Activated T-helper 1 cell treated with anti-CD3 and anti-CD28 coated beads, Interleukin-2, amount 50 U/mL, for 16 hours (primary cell): ENCODE data around the gene TRMT2A.
"Not testable (repeated sequence)": the region's sequence is repeated elsewhere in the genome, so short reads cannot be mapped to it uniquely, and the experiment has no call there.

ENCODE experiments used
- DNase-seq, 2 donors: peaks; one replicate each; pipeline ENCODE4 v3.0.0-alpha.2; 2020; ENCODE audit warnings: low read depth in 1 of 2, low spot score in 1 of 2

TRMT2A gene, protein sequence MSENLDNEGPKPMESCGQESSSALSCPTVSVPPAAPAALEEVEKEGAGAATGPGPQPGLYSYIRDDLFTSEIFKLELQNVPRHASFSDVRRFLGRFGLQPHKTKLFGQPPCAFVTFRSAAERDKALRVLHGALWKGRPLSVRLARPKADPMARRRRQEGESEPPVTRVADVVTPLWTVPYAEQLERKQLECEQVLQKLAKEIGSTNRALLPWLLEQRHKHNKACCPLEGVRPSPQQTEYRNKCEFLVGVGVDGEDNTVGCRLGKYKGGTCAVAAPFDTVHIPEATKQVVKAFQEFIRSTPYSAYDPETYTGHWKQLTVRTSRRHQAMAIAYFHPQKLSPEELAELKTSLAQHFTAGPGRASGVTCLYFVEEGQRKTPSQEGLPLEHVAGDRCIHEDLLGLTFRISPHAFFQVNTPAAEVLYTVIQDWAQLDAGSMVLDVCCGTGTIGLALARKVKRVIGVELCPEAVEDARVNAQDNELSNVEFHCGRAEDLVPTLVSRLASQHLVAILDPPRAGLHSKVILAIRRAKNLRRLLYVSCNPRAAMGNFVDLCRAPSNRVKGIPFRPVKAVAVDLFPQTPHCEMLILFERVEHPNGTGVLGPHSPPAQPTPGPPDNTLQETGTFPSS

DNA sequence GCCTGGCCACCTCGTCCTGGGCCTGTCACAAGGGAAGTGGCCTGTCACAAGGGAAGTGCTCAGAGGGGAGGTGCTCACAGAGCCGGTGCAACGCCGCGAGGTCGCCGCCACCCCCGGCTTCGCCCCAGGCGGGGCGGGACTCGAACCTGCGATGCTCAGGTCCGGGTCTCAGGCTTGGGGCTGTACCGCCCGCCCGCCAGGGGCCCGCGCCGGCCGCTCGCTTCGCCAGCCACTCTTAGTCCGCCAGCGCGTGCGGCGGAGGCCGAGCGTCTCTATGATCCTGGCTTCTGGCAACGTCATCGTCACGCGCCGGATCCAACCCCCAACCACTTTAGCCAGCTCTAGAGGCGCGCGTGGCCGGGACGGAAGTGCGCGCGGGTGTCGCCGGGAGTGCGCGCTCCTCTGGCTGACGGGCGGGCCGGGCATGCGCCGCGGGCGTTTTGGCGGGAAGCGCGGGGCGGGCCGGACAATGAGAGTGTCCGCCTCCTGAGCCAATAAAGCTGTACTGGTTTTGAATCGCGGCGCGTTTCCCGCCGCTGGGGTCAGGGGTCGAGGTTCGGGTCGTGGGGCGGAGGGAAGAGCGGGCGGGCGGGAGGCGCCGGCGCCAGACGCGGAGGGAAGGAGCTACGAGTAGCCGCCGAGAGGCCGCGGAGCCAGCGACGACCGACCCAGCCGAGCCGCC, at the start of gene TRMT2A:
TRMT2A (minus strand) TSS at position 276 of the 682 bp plus-strand sequence. CDS start 320 bp downstream, outside the sequence.
- DNase-seq, result peak; percentile 92 to 95

- no peak for DNase-seq
Measured at GRCh38 chr22:20166703-20167102, 49.7 kb upstream of the TRMT2A start.

GRCh38 chr22:20165913-20166312, 48.9 kb upstream of the TRMT2A start:
- DNase-seq, result no peak

GRCh38 chr22:20165421-20165820, 48.4 kb upstream of the TRMT2A start:
- no peak for DNase-seq

GRCh38 chr22:20164863-20165262, 47.8 kb upstream of the TRMT2A start:
- no peak for DNase-seq

- no peak for DNase-seq
Measured at GRCh38 chr22:20160041-20160440, 43.0 kb upstream of the TRMT2A start.

DNA sequence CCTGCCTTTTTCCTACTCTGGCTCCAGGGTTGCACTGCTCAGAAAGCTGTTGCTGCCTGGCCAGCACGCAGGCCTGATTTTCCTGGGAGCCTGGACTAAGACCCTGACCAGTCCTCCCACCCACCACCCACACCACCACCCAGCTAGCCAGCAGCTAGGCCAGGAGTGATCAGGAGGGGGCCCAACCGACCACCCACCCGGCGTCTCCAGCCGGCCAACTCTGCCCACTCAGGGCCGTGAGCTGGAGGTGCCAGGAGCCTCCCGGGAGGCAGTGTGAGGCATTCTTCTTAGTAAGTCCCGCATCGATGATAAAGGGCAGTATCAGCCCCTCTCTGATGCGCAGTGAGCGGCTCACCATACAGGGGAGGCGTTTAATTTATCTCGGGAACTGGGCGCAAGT, 42.5 kb upstream of the TRMT2A start:
- DNase-seq, result not testable (repeated sequence)

GRCh38 chr22:20159076-20159475, 42.0 kb upstream of the TRMT2A start:
- DNase-seq, result no peak

GRCh38 chr22:20158391-20159036, 41.5 kb upstream of the TRMT2A start:
- DNase-seq, result no peak

DNA sequence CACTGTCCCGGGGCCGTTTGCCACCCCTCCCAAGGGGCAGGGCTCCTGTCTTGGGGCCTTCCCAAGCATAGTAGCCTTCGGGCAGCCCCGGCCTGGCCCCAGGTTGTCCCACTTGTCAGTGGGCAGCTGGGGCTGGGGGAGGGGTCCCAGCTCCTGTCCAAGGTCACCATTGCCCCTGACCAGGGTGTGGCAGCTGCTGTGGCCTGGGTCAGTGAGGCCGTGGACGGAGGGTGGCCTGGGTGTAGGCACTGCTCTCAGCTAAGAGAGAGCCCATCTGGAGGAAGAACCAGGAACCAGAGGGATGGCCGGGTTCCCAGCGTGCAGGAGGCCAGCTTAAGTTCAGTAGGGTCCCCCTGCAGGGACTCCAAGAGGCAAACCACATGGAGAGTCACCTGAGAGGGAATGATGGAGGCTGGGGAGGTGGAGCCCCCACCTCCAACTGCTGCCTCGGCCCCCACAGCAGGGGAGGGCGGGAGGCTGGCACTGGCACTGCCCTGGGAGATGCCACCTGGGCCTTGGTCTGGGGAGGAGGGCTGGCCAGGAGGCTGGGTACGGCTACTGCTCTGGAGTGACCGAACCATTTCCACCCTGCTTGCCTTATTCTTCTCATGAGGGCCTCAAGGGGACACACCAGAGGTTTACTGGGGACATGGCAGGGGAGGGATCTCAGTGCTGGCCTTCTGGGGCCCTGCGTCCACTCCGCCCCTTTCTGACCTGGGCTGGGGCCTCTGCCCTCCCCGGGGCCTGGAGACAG, 40.6 kb upstream of the TRMT2A start:
- DNase-seq, result no peak

DNA sequence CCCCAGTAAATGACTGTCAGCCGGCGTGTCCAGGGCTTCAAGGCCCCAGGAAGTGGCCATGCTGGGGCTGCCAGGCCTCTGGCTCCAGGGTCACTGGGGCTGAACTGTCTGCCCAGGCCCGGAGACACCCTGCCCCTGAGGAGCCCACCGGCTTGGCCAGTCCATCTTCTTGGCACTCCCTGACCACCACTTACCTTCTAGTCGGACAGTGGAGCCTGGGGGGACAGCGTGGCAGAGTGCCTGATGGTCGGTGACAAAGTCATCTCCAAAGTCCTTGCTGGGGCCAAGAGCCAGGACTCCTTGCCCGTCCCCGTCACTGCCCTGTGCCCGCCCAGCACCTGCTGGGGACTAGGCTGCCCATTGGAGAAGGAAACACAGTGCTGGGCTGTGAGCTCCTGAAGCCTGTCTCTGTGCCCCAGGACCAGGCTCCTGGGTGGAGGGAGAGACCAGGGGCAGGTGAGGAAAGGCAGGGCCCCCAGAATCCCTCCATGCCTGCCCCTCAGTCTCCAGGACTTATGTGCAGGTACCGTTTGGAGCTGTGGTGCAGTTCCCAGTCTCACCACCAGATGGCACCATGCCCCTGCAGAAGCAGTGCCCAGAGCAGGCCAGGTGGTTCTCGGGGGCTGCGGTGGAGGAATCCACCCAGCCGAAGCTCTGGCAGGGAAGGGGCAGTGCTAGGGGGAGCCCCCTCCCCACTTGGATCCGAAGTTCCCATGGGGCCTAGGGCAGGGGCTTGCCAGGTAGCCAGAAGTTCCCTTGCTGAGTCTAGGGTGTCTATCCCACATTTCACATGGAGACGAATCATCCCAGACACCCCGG, 39.8 kb upstream of the TRMT2A start:
- peak; percentile 80 to 89 for DNase-seq

- DNase-seq, result no peak
Measured at GRCh38 chr22:20156042-20156389, 39.0 kb upstream of the TRMT2A start.

DNA sequence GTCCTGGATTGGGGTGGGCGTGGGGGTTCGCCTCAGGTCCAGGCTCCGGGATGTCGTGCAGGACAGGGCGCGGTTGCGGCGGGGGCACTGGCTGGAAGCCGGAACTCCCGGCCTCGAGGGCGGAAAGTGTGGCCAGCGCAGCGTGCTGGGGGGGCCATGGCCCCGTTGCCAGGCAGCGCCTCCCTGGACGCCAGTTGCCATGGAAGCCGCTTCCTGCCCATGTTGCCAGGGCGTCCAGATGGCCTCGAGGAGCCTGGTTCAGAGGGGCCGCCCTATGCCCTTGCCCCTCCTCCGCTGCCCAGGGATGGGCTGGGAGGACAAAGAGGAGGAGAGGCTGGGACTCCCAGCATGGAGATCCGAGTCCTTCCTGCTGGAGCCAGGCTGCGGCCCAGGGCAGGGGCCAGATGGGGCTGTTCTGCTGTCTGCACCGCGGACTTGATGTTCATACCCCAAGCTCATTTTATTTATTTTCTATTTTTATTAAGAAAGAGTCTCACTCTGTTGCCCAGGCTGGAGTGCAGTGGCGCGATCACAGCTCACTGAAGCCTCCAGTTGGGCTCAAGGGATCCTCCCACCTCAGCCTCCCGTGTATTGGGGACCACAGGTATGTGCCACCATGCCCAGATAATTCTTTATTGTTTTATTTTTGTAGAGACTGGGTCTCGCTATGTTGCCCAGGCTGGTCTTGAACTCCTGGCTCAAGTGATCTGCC, 38.5 kb upstream of the TRMT2A start:
- no peak for DNase-seq

- no peak for DNase-seq
Measured at GRCh38 chr22:20154602-20155187, 37.7 kb upstream of the TRMT2A start.

DNA sequence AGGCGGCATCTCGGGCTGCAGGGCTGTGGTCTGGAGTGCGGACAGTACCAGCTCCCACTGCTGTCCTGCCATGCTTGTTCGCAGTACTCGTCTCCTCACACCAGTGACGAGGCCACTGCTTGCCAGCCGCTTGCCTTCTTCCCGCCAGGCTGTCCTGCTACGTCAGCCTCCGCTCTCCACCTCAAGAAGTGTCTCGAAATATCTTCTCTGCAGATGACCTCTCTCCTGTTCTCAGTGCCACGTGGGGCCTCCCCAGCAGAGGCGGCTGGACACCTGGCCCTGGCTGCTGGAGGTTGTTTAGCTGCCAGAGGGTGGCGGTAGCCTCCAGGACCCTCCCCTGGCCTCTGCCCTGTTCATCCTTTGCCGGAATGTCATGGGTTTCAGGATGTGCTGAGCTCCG, 36.9 kb upstream of the TRMT2A start:
- no peak for DNase-seq

GRCh38 chr22:20152464-20152890, 35.5 kb upstream of the TRMT2A start:
- DNase-seq, result no peak

DNA sequence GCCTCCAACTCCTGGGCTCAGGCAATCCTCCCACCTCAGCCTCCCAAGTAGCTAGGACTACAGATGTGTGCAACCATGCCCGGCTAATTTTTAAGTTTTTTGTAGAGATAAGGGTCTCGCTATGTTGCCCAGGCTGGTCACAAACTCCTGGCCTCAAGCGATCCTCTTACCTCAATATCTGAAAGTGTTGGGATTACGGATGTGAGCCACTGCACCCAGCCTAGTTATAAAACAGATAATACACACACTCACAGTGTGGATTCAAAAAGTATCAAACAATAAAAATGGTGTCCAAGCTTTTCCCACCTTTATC, 34.2 kb upstream of the TRMT2A start:
- DNase-seq, result no peak

- DNase-seq, result no peak
Measured at GRCh38 chr22:20150381-20151275, 33.6 kb upstream of the TRMT2A start, which contains the start of gene CCDC188. Gene CCDC188 (minus strand): TSS chr22:20151055. CDS start chr22:20150986, 69 bp downstream.
